ENCODE results near the gene HOXD10.
A peak's percentile ranks its signal among the peaks of the same experiment; 100 is the strongest.

HOXD10 gene

DNA sequence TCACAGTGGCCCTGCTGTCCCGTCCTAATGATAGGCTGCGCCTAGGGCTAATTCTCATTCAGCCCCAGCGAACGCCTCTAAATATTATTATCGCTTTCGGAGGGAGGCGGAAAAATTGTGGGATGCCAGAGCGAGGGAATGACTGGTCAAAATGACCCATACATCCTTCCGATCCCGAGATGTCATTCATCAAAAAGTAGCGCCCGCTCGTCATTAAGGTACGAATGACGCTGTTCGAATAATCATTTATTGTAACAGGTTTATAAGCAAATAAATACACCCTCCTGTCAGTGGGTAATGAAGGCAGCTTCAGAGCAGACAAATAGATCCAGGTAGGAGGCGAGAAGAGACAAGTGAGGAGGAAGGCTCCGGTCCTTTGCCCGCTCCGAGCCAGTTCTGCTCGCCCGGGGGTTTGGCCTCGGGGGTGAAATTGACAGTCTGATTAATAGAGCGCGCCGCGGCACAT lies 32.7 kb upstream of the HOXD10 start, which contains the start of gene EVX2:
EVX2 (minus strand) TSS at position 167 of the 466 bp plus-strand sequence. CDS start 186 bp downstream, outside the sequence.
- Histone ChIP-seq H3K4me1 (ENCODE audit: control insufficient read depth, insufficient read depth, low read length, poor library complexity, severe bottlenecking) (peaks cover 21% of the 10 kb centered on the region), H3K36me3 (ENCODE audit: control insufficient read depth, insufficient read depth, low read length) (no peaks in the 10 kb centered on the region), H3K4me3 (ENCODE audit: extremely low read depth, insufficient read depth, low read length, poor library complexity, severe bottlenecking) (no peak within 1 kb of the TSS), H3K9me3 (ENCODE audit: control insufficient read depth, low read length) (no peaks in the 10 kb centered on the region), H3K27ac (ENCODE audit: low read depth, low read length, severe bottlenecking) (no peak within 1 kb of the TSS)
- WGBS, 2 experiments (ENCODE audit: insufficient coverage in 2 of 2): 1 to 3% methylated on average over 15 to 16 of the region's 27 CpGs

DNA sequence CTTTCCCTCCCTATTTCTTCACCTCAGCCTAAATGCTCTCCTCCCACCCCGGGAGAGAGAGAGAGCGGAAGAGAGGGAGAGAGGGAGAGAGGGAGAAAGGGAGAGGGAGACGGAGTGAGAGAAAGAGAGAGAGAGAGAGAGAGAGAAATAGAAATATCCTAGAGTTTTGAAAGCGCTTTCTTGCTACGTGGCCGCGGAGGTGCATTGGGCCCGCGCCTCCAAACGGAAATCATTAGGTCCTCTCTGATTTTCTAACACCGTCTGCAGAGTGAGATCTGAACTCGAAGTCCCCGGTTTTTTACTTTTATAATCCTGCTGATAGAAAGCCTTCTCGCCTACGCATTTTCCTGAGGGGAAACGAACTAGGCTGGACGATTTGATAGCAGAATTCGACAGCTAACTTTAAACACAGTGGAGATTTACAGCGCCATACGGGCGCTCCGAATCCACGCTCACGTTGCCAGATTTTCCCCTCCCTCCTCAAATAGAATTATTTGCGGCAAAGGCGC lies 31.9 kb upstream of the HOXD10 start:
- H3K9me3 ChIP-seq (ENCODE audit: control insufficient read depth, low read length): no peaks in the 10 kb centered on the region
- H3K36me3 ChIP-seq (ENCODE audit: control insufficient read depth, insufficient read depth, low read length): no peaks in the 10 kb centered on the region
- 1 to 3% methylated on average over 16 to 23 of the region's 26 CpGs for WGBS, 2 experiments (ENCODE audit: insufficient coverage in 2 of 2)
- H3K4me1 ChIP-seq (ENCODE audit: control insufficient read depth, insufficient read depth, low read length, poor library complexity, severe bottlenecking): peaks cover 21% of the 10 kb centered on the region
- H3K4me3 ChIP-seq (ENCODE audit: extremely low read depth, insufficient read depth, low read length, poor library complexity, severe bottlenecking): no peak overlapping the region
- no peak overlapping the region for H3K27ac ChIP-seq (ENCODE audit: low read depth, low read length, severe bottlenecking)

DNA sequence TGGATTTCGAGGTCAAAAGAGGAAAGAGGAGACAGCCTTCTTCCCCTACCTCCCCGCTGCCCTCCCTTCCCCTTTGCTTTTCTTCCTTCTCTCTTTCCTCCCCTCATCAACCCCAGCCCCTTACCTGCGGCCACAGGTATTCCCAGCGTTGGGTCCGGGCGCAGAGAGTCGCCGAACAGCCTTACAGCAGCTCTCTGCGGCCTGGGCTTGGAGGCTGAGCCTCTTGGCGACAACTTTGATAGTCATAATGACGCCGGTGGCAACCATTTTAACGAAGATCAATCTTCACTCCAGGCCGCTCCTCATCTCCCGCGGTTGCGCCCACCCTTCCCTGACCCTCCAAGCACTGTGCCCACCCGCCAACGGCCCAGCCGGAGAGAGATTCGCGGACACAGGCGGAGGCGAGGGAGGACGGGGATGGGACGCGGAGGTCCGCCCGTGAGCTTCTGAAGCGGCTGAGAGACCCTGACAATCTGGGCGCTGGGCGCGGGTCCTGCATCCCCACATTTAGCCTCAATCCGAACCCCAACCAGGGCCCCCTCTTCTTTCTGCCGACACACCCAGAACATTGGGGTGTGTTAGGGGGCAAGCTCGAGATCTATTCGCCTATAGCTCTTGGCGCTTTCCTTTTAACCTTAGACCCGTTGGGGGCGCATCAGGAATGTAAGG lies 31.3 kb upstream of the HOXD10 start:
- WGBS, 2 experiments (ENCODE audit: insufficient coverage in 2 of 2): 1 to 2% methylated on average over 27 to 28 of the region's 40 CpGs
- Histone ChIP-seq H3K36me3 (ENCODE audit: control insufficient read depth, insufficient read depth, low read length) (no peaks in the 10 kb centered on the region), H3K4me3 (ENCODE audit: extremely low read depth, insufficient read depth, low read length, poor library complexity, severe bottlenecking) (no peak overlapping the region), H3K27ac (ENCODE audit: low read depth, low read length, severe bottlenecking) (no peak overlapping the region), H3K9me3 (ENCODE audit: control insufficient read depth, low read length) (no peaks in the 10 kb centered on the region), H3K4me1 (ENCODE audit: control insufficient read depth, insufficient read depth, low read length, poor library complexity, severe bottlenecking) (peaks cover 21% of the 10 kb centered on the region)

DNA sequence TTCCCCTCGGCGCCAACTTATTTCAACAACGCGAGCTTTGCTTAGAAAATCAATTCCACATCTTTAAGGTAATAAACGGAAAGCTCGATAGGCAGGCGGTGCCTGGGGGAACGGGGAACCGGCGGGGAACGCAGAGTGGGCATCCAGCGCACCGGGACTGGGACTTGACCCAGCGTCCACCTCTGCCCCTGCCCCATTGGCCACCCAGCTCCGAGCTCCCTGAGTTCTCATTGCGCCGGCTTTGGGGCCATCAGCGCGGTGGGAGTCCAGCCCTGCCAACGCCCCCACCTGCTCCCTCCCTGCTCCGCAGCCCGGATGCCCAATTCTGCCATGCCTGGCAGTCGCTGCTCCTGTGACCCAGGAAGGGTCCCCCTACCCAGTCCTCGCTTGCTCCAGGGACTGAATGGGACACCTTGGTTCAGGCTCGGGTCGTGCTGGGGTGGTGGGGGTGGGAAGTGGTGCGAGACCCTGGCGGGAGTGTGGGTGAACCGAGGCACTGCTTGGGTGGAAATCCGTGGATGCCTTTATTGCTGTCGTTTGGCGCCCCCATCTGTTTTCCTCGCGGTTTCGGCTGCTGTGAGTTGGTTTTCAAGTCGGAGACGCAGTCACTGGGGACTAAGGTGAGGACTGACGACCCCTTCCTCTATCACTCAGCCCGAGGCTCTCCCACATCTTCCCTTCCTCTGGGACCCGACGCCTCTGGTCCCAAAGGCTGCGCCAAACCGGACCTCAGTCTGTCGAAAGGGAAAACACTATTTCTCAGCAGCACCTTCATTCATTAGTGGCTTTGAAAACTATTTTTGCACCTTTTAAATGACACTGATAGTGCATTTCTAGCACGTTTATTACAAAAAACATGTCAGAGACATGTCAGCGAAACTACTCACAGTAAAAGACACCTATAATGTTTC lies 30.5 kb upstream of the HOXD10 start:
- 1% methylated on average over 27 to 37 of the region's 46 CpGs for WGBS, 2 experiments (ENCODE audit: insufficient coverage in 2 of 2)
- peaks cover 21% of the 10 kb centered on the region for H3K4me1 ChIP-seq (ENCODE audit: control insufficient read depth, insufficient read depth, low read length, poor library complexity, severe bottlenecking)
- no peaks in the 10 kb centered on the region for H3K36me3 ChIP-seq (ENCODE audit: control insufficient read depth, insufficient read depth, low read length)
- no peaks in the 10 kb centered on the region for H3K9me3 ChIP-seq (ENCODE audit: control insufficient read depth, low read length)
- H3K4me3 ChIP-seq (ENCODE audit: extremely low read depth, insufficient read depth, low read length, poor library complexity, severe bottlenecking): peak overlapping the region; percentile 11
- no peak overlapping the region for H3K27ac ChIP-seq (ENCODE audit: low read depth, low read length, severe bottlenecking)

DNA sequence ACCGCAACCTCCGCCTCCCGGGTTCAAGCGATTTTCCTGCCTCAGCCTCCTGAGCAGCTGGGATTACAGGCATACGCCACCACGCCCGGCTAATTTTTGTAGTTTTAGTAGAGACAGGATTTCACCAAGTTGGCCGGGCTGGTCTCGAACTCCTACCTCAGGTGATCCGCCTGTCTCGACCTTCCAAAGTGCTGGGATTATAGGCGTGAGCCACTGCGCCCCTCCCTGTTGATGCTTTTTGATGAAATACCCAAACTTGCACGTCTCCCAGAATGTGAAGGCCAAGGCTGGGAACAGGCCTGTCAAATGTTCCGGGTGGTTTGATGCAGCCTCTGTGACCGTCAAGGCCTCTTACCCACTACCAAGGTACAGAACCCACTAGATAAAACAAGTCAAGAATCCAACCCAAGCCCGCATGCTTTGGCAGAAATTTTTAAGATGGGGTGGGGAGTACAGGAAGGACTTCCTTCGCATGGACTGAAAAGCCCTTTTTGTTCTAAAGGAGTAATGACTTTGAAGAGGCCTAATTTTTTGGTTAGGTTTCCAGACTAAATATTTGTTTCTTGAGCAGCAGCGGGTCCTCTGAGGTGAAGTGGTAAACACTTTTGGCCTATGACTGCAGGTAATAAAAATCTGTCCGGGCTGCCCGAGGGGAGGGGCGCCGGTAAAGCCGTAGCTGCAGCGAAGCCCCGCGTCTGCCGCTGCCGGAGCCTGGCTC lies 29.1 kb upstream of the HOXD10 start:
- no peaks in the 10 kb centered on the region for H3K9me3 ChIP-seq (ENCODE audit: control insufficient read depth, low read length)
- no peak overlapping the region for H3K27ac ChIP-seq (ENCODE audit: low read depth, low read length, severe bottlenecking)
- H3K4me3 ChIP-seq (ENCODE audit: extremely low read depth, insufficient read depth, low read length, poor library complexity, severe bottlenecking): peak overlapping the region; percentile 26
- H3K36me3 ChIP-seq (ENCODE audit: control insufficient read depth, insufficient read depth, low read length): no peaks in the 10 kb centered on the region
- H3K4me1 ChIP-seq (ENCODE audit: control insufficient read depth, insufficient read depth, low read length, poor library complexity, severe bottlenecking): peaks cover 21% of the 10 kb centered on the region
- 19 to 20% methylated on average over 26 to 28 of the region's 29 CpGs for WGBS, 2 experiments (ENCODE audit: insufficient coverage in 2 of 2)

DNA sequence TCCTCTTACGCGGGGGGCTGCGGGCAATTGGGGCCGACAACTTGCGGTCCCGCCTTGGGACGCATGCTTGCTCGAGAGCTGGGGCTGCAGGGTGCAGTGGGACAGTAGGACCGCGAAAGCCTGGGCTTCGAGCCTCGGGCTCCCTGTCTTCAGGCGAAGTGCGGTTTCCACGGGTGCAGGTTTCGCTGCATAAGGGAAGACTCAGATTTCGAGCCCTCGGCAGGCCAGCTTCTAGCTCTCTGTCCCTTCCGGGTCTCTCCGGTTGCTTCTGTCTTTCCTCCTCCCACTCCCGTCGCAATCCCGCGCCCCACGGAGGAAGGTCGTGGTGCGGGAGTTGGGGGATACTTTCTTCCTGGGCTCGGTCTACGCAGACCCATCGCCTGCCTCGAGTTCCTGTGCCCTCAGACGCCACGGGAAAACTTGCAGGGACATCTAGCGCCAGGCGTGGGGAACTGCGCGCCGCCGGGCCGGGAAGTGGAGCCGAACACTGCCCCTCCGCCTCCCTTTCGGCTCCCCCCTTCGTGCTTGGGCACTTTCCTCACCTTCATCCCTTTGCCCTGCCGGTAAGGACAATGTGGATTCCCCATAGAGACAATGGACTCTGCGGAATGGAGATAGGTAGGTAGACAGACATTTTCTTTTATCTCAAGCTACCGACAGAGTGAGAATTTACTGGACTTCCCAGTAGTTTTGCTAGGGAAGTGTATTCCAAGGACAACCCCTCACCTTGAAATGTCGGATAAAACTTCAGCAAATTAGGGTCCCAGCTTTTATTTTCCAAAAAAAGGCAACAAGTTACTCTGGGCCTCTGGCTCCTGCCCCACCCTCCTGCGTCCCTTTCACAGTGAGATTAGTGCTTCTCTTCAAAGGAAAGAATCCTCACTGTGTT lies 28.3 kb upstream of the HOXD10 start:
- Histone ChIP-seq H3K27ac (ENCODE audit: low read depth, low read length, severe bottlenecking) (no peak overlapping the region), H3K4me3 (ENCODE audit: extremely low read depth, insufficient read depth, low read length, poor library complexity, severe bottlenecking) (peak overlapping the region; percentile 26), H3K9me3 (ENCODE audit: control insufficient read depth, low read length) (no peaks in the 10 kb centered on the region), H3K36me3 (ENCODE audit: control insufficient read depth, insufficient read depth, low read length) (no peaks in the 10 kb centered on the region), H3K4me1 (ENCODE audit: control insufficient read depth, insufficient read depth, low read length, poor library complexity, severe bottlenecking) (peaks cover 18% of the 10 kb centered on the region)
- WGBS, 2 experiments (ENCODE audit: insufficient coverage in 2 of 2): 2 to 3% methylated on average over 32 to 34 of the region's 49 CpGs

DNA sequence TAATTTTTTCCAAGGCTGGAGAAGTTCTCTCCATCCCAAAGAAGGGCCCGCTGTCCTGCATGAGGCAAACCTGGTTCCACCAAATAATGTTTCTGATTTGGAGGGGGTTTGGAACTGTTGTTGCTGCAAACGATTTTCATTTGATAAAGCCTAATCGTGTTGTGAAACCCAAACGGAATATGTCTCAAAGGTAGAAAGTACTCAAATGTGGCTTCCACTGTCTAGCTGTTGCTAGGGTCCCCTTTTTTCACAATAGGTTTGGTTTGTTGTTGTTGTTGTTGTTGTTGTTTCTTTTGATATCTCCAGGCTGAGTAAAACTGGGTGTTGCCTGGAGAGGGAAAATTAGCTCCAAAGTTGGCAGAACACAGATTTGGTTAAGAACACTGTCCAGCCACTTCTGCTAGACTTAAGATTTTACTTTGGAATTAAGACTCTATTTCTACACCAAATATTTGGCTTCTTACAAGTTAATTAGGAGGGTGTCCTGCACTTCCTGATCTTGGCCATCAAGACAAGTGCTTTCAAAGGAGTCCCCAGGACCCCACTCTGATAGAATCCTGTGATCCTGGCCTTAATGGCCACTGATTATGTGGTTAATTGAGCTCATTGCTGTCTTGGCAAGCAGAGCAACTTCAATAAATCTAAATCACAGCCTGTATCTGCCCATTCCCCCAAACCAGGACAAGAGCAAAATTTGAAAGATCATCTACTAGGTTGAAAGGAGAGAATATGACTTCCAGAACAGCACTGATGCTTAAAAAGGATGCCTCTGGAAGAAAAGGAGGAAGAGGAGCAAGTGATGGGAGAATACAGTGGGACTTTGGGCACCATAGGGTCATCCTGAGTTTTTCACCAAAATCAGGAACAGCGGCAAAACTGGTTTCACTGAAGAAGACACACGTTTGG lies 27.4 kb upstream of the HOXD10 start:
- Histone ChIP-seq H3K27ac (ENCODE audit: low read depth, low read length, severe bottlenecking) (no peak overlapping the region), H3K9me3 (ENCODE audit: control insufficient read depth, low read length) (no peaks in the 10 kb centered on the region), H3K4me1 (ENCODE audit: control insufficient read depth, insufficient read depth, low read length, poor library complexity, severe bottlenecking) (peaks cover 18% of the 10 kb centered on the region), H3K4me3 (ENCODE audit: extremely low read depth, insufficient read depth, low read length, poor library complexity, severe bottlenecking) (no peak overlapping the region), H3K36me3 (ENCODE audit: control insufficient read depth, insufficient read depth, low read length) (no peaks in the 10 kb centered on the region)
- 4% methylated on average over 3 of the region's 6 CpGs for WGBS, 2 experiments (ENCODE audit: insufficient coverage in 2 of 2)

DNA sequence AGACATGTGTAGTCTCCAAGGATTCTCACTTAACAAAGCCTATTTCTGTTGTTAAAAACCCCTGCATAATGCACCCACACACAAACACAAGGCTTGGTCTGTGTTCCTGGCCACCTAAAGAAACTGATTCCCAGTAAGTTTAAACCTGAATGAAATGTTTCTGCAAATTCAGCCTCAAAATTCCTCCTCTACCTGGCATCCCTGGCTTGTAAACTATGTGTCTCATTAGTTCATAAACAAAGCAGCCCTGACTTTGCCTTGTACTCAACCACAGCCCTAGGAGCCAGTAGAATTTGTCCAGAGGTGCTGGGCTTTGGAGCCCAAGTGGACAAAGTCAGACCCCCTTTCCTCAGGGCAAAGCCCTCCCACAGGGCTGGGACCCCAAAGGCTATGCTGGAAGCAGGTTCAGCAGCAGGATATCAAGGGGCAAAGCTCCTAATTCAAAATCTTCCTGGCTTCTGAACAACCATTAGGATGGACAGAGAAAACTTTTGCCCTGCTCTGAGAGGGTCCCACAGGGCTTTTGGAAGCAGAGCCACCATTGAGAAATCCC lies 26.7 kb upstream of the HOXD10 start:
- Histone ChIP-seq H3K36me3 (ENCODE audit: control insufficient read depth, insufficient read depth, low read length) (no peaks in the 10 kb centered on the region), H3K9me3 (ENCODE audit: control insufficient read depth, low read length) (no peaks in the 10 kb centered on the region), H3K27ac (ENCODE audit: low read depth, low read length, severe bottlenecking) (no peak overlapping the region)

DNA sequence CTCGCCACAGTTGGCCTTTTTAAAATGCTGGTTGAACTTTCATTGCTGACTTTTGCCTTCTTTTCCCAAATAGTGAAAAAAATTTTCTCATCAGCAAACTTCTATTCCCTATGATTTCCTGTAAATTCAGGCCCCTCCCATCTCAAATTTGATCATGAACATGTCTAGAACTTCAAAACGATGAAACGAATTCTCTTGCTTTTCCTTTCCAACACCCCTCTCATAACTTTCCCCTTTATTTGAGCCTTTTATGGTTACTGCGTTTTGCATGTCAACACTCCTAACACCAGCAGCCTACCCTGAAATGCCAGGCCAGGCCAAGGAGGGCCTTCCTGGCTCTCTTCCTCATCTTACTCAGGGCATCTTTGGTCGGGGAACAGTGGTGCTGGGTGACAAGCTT lies 25.7 kb upstream of the HOXD10 start:
- H3K4me1 ChIP-seq (ENCODE audit: control insufficient read depth, insufficient read depth, low read length, poor library complexity, severe bottlenecking): peaks cover 7% of the 10 kb centered on the region
- no peak overlapping the region for H3K4me3 ChIP-seq (ENCODE audit: extremely low read depth, insufficient read depth, low read length, poor library complexity, severe bottlenecking)
- WGBS, 2 experiments (ENCODE audit: insufficient coverage in 2 of 2): 12% methylated on average over 3 to 4 of the region's 5 CpGs

More for the DNA sequence above, 26.7 kb upstream of the HOXD10 start:
- no peak overlapping the region for H3K4me3 ChIP-seq (ENCODE audit: extremely low read depth, insufficient read depth, low read length, poor library complexity, severe bottlenecking)
- H3K4me1 ChIP-seq (ENCODE audit: control insufficient read depth, insufficient read depth, low read length, poor library complexity, severe bottlenecking): peaks cover 13% of the 10 kb centered on the region

More for the DNA sequence above, 25.7 kb upstream of the HOXD10 start:
- no peaks in the 10 kb centered on the region for H3K9me3 ChIP-seq (ENCODE audit: control insufficient read depth, low read length)
- H3K27ac ChIP-seq (ENCODE audit: low read depth, low read length, severe bottlenecking): no peak overlapping the region
- no peaks in the 10 kb centered on the region for H3K36me3 ChIP-seq (ENCODE audit: control insufficient read depth, insufficient read depth, low read length)

All from mesodermal cell (in vitro differentiated cells).